Right atrium auricular region (tissue), 2 donors: ENCODE measurements around the gene LUC7L. TPM values are rescaled to one million over a fixed set of nuclear protein-coding genes. Genes with fewer than 3 reads are reported as not detected.

ENCODE experiments used
- DNase-seq: peaks from one replicate; pipeline ENCODE4 v3.0.0-alpha.2; 2019; ENCODE audit warnings: low spot score
- H3K27ac ChIP-seq, 2 donors: fragments of 200-600 bp; sonication (generic); 1 replicate in 1 of 2; 2 replicates in 1 of 2; pipeline ENCODE4 v1.5.1; 2016 to 2019
- H3K27me3 ChIP-seq, 2 donors: fragments of 200-600 bp; sonication (generic); one replicate each; pipeline versions ENCODE4 v1.5.1 to v1.6.0; 2017 to 2019
- H3K36me3 ChIP-seq: fragments of 200-600 bp; sonication (generic); one replicate; pipeline ENCODE4 v1.5.1; 2016
- H3K4me1 ChIP-seq, 2 donors: fragments of 200-600 bp; sonication (generic); one replicate each; pipeline versions ENCODE4 v1.5.1 to v1.6.0; 2017 to 2019
- H3K4me3 ChIP-seq, 2 donors: fragments of 200-600 bp; sonication (generic); 1 replicate in 1 of 2; 2 replicates in 1 of 2; pipeline ENCODE4 v1.5.1; 2017 to 2019; ENCODE audit warnings: mild to moderate bottlenecking in 1 of 2, moderate library complexity in 1 of 2
- H3K9me3 ChIP-seq, 2 donors: fragments of 200-600 bp; sonication (generic); one replicate each; pipeline ENCODE4 v1.5.1; 2019
- CTCF ChIP-seq, 2 donors: fragments of 200-600 bp; sonication (generic); IDR thresholded peaks; one replicate each; pipeline ENCODE4 v1.5.1; 2019; ENCODE audit warnings: antibody characterized with exemption in 2 of 2
- total RNA-seq, 2 donors: library from RNA; depleted of rRNA; stranded (reverse); fragments of >200 nt; gene quantifications; one replicate each; pipeline ENCODE4 v1.1.0, GENCODE V29; 2016

Gene LUC7L
- total RNA-seq, 2 donors from 2014 or later: 18.3 to 20.2 TPM

- H3K36me3 ChIP-seq: peaks cover 75% of the 10 kb centered on the region
- H3K27ac ChIP-seq: no peak overlapping the region
- no peak for TF ChIP-seq CTCF (IDR thresholded peaks at IDR 0.05)
Observed at GRCh38 chr16:189604-190186, 39.6 kb downstream of the LUC7L start.

GRCh38 chr16:188674-189073 lies 40.6 kb downstream of the LUC7L start:
- no peak for DNase-seq
- H3K36me3 ChIP-seq: peaks cover 65% of the 10 kb centered on the region
- TF ChIP-seq CTCF (IDR thresholded peaks at IDR 0.05): no peak

More at GRCh38 chr16:189604-190186, 39.6 kb downstream of the LUC7L start:
- no peak for DNase-seq
- no peak overlapping the region for H3K4me3 ChIP-seq
- no peaks in the 10 kb centered on the region for H3K27me3 ChIP-seq
- H3K4me1 ChIP-seq: no peaks in the 10 kb centered on the region
- H3K9me3 ChIP-seq: no peaks in the 10 kb centered on the region

GRCh38 chr16:187330-187729 lies 41.9 kb downstream of the LUC7L start:
- H3K27ac ChIP-seq: no peak overlapping the region
- peaks cover 51% of the 10 kb centered on the region for H3K36me3 ChIP-seq
- H3K27me3 ChIP-seq: no peaks in the 10 kb centered on the region
- DNase-seq: no peak
- H3K4me1 ChIP-seq: no peaks in the 10 kb centered on the region
- no peak for TF ChIP-seq CTCF (IDR thresholded peaks at IDR 0.05)
- H3K9me3 ChIP-seq: no peaks in the 10 kb centered on the region
- no peak overlapping the region for H3K4me3 ChIP-seq

More at GRCh38 chr16:188674-189073, 40.6 kb downstream of the LUC7L start:
- Histone ChIP-seq H3K9me3 (no peaks in the 10 kb centered on the region), H3K4me1 (no peaks in the 10 kb centered on the region), H3K27ac (no peak overlapping the region), H3K27me3 (no peaks in the 10 kb centered on the region), H3K4me3 (no peak overlapping the region)

- H3K27ac ChIP-seq: no peak overlapping the region
- TF ChIP-seq CTCF (IDR thresholded peaks at IDR 0.05): no peak
- peaks cover 35% of the 10 kb centered on the region for H3K36me3 ChIP-seq
- H3K27me3 ChIP-seq: peaks cover 0 to under 1% of the 10 kb centered on the region in 2 donors
- no peaks in the 10 kb centered on the region for H3K9me3 ChIP-seq
- DNase-seq: no peak
- H3K4me1 ChIP-seq: peaks cover 0 to 10% of the 10 kb centered on the region in 2 donors
- no peak overlapping the region for H3K4me3 ChIP-seq
Observed at GRCh38 chr16:185691-186090, 43.6 kb downstream of the LUC7L start.

- Histone ChIP-seq H3K4me3 (no peak overlapping the region), H3K36me3 (peaks cover 30% of the 10 kb centered on the region), H3K4me1 (peaks cover 0 to 14% of the 10 kb centered on the region in 2 donors), H3K27me3 (peaks cover 0 to 4% of the 10 kb centered on the region in 2 donors), H3K27ac (no peak overlapping the region), H3K9me3 (no peaks in the 10 kb centered on the region)
- TF ChIP-seq CTCF (IDR thresholded peaks at IDR 0.05): no peak
- DNase-seq: no peak
Observed at GRCh38 chr16:185213-185612, 44.0 kb downstream of the LUC7L start.

- TF ChIP-seq CTCF (IDR thresholded peaks at IDR 0.05): no peak
Observed at GRCh38 chr16:183005-183404, 46.2 kb downstream of the LUC7L start.

More at GRCh38 chr16:183005-183404, 46.2 kb downstream of the LUC7L start:
- Histone ChIP-seq H3K36me3 (peaks cover 9% of the 10 kb centered on the region), H3K4me3 (no peak overlapping the region), H3K27me3 (peaks cover 0 to 6% of the 10 kb centered on the region in 2 donors), H3K27ac (no peak overlapping the region), H3K9me3 (no peaks in the 10 kb centered on the region), H3K4me1 (peaks cover 0 to 20% of the 10 kb centered on the region in 2 donors)
- DNase-seq: no peak
